Fibroblast of lung (primary cell): Measurements from ENCODE around the gene STKLD1.

Experiments used
- CTCF ChIP-seq, 2 donors: IDR thresholded peaks in 1 of 2; conservative IDR thresholded peaks in 1 of 2; 1 replicate in 1 of 2; 2 replicates in 1 of 2; pipeline ENCODE4 v1.5.1; 2011 to 2012; ENCODE audit warnings: low read length in 2 of 2, control low read depth in 1 of 2, inconsistent platforms in 1 of 2, low read depth in 1 of 2, mild to moderate bottlenecking in 1 of 2
- EZH2 ChIP-seq: IDR thresholded peaks from 2 replicates; pipeline ENCODE4 v1.5.1; 2012; ENCODE audit warnings: low read length, control low read depth, mild to moderate bottlenecking; ENCODE audit errors: missing control alignments

- TF ChIP-seq CTCF (conservative IDR thresholded peaks at IDR 0.05 in 1 of 2, IDR thresholded peaks at IDR 0.05 in 1 of 2; ENCODE audit: low read depth in 1 of 2, low read length in 2 of 2), result no peak
- TF ChIP-seq EZH2, result no peak
Observed at GRCh38 chr9:133378408-133378962, 2.3 kb downstream of the STKLD1 start.
